Central memory CD8-positive, alpha-beta T cell (primary cell): ENCODE measurements around the gene MTX2.
A peak's percentile ranks its signal among the peaks of the same experiment; 100 is the strongest.

Experiments used
- ATAC-seq: fragments of 150-1000 bp; cut with Tn5 transposase; replicated peaks from 2 replicates; pipeline ENCODE4 v1.10.0; 2022; ENCODE audit warnings: mild to moderate bottlenecking, moderate FRiP score, moderate number of reproducible peaks; ENCODE audit not compliant: poor library complexity, severe bottlenecking; ENCODE audit errors: extremely low read depth
- DNase-seq, 2 donors: peaks; one replicate each; pipeline ENCODE4 v3.0.0; 2021; ENCODE audit warnings: low spot score in 2 of 2
- H3K27ac Mint-ChIP-seq: one replicate; pipeline ENCODE4 v1.8.0; 2022; ENCODE audit warnings: low read depth, mild to moderate bottlenecking, moderate library complexity, mixed read lengths
- H3K27me3 Mint-ChIP-seq: one replicate; pipeline ENCODE4 v1.8.0; 2022; ENCODE audit warnings: mixed read lengths
- H3K36me3 Mint-ChIP-seq: one replicate; pipeline ENCODE4 v1.8.0; 2022; ENCODE audit warnings: mild to moderate bottlenecking, moderate library complexity, mixed read lengths; ENCODE audit not compliant: insufficient read depth
- H3K4me1 Mint-ChIP-seq: one replicate; pipeline ENCODE4 v1.8.0; 2022; ENCODE audit warnings: mixed read lengths
- H3K4me3 Mint-ChIP-seq: one replicate; pipeline ENCODE4 v1.8.0; 2022; ENCODE audit warnings: mild to moderate bottlenecking, moderate library complexity, mixed read lengths
- H3K9me3 Mint-ChIP-seq: one replicate; pipeline ENCODE4 v1.8.0; 2022; ENCODE audit warnings: mixed read lengths

Gene MTX2

DNA sequence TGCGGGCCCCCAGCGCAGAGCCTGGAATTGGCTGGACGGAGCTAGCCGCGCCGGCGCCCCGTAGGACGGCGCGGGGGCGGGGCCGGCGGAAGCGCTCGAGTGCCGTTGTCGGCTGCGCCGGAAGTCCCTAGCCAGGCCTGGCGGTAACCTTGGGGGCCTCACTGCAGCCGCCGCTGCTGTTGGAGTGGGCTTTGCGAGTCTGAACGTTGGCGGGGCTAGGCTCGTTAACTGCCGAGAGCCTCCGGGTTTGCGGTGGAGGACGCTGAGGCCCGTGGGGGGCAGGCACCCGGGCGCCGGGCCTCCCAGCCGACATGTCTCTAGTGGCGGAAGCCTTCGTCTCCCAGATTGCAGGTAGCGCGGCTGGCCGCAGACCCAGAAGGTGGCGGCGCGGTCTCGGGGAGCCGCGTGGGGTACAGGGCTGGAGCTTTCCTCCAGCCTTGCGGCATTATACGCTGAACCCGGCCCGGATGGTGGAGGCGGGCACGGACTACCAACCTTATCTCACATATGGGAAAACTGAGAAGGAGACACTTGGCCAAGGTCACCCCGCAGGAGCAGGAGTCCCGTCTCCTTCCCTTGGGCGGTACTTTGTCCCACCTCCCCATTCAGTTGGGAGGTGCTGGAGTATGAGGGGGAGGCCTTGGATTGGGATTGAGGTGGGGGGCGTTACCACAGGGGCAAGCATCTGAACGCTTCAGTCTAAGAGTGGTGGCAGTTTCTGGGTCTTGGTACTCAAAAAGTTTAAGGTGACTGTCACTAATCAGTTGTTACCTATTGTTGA is at the start of gene MTX2:
MTX2 (plus strand) TSS at position 124 of the 781 bp plus-strand sequence; CDS start at position 312, 188 bp downstream.
- DNase-seq = peak; percentile 57 to 63
- Mint-ChIP-seq H3K36me3 (peaks cover 6% of the 10 kb centered on the region), H3K27me3 (no peaks in the 10 kb centered on the region), H3K9me3 (no peaks in the 10 kb centered on the region), H3K27ac (peak within 1 kb of the TSS; percentile 88), H3K4me1 (peaks cover 31% of the 10 kb centered on the region), H3K4me3 (peak within 1 kb of the TSS; percentile 95)
- peak; percentile 85 for ATAC-seq

DNA sequence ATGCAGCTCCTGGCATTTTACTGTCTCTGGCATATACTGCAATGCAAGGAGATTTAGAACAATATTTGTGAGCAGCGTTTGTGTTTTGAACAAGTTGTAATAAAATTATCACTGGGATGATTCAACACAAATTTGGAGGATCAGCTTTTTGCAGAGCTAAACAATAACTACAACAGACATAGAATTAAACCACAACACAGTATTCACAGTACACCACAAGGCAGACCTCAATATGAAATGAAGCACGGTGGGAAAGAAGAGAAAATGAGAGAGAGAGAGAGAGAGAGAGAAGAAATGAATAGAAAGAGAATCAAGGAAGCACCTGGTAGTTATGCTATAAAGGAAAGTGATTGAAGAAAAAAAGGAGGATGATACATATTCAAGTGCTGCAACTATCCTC is 41.4 kb upstream of the MTX2 start:
- Mint-ChIP-seq H3K9me3 (no peaks in the 10 kb centered on the region), H3K4me1 (no peaks in the 10 kb centered on the region), H3K27me3 (peaks cover 83% of the 10 kb centered on the region), H3K36me3 (no peaks in the 10 kb centered on the region), H3K27ac (no peak overlapping the region), H3K4me3 (no peak overlapping the region)
- no peak for DNase-seq
- no peak for ATAC-seq

DNA sequence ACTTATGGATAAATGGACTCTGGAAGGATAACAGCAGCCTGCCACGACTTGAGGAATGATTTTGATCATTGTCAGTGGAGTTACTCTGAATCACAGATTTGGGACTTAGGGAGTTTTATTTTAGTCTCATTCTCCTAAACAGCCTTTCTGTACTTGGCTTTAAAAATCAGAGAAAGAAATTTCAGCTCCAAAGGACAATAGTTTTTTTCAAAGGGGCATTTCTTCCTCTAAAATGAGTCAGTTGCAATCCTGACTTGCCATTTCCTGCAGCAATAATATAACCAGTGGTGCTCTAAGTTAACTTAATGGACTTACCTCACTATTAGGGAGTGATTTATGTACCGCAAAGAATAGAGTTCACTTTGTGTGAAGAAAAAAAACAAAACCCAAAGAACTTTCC is 35.1 kb upstream of the MTX2 start:
- Mint-ChIP-seq H3K9me3 (no peaks in the 10 kb centered on the region), H3K4me1 (no peaks in the 10 kb centered on the region), H3K27ac (no peak overlapping the region), H3K4me3 (no peak overlapping the region), H3K27me3 (peaks cover 62% of the 10 kb centered on the region), H3K36me3 (no peaks in the 10 kb centered on the region)
- ATAC-seq (no peak), DNase-seq (no peak)

DNA sequence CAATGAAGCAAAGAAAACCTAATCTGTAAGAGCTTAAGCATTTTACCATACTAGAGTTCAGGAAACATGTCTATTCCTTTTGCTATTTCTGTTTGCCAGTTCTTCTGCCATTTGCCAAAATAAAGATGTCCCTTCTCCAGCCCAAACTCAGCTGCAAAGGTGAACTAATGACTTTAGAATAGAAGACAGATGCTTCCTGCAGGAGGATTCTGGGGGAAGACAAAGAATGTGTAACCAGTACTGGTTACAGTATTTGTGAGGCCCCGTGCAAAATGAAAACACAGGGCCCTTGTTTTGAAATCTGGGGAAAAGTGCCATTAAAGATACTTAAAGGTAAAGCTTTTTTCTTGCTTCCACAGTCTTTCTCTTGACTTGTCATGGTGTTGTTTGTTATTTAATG is 34.3 kb upstream of the MTX2 start:
- Mint-ChIP-seq H3K27ac (no peak overlapping the region), H3K4me3 (no peak overlapping the region), H3K9me3 (no peaks in the 10 kb centered on the region), H3K4me1 (no peaks in the 10 kb centered on the region), H3K27me3 (peaks cover 62% of the 10 kb centered on the region), H3K36me3 (no peaks in the 10 kb centered on the region)
- ATAC-seq (no peak), DNase-seq (no peak)

DNA sequence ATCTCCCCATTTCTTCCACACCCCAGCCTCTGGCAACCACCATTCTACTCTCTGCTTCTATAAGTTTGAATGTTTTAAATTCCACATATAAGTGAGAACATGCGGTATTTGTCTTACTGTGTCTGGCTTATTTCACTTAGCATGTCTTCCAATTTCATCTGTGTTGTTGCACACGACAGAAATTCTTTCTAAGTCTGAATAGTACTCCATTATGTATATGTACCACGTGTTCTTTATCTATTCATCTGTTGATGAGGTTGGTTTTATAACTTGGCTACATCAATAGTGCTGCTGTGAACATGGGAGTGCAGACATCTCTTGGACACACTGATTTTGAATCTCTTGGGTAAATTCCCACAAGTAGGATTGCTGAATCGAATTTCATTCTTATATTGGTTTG is 31.8 kb upstream of the MTX2 start:
- Mint-ChIP-seq H3K4me1 (no peaks in the 10 kb centered on the region), H3K9me3 (no peaks in the 10 kb centered on the region), H3K4me3 (no peak overlapping the region), H3K36me3 (no peaks in the 10 kb centered on the region), H3K27ac (no peak overlapping the region), H3K27me3 (peaks cover 49% of the 10 kb centered on the region)
- ATAC-seq (no peak), DNase-seq (no peak)

DNA sequence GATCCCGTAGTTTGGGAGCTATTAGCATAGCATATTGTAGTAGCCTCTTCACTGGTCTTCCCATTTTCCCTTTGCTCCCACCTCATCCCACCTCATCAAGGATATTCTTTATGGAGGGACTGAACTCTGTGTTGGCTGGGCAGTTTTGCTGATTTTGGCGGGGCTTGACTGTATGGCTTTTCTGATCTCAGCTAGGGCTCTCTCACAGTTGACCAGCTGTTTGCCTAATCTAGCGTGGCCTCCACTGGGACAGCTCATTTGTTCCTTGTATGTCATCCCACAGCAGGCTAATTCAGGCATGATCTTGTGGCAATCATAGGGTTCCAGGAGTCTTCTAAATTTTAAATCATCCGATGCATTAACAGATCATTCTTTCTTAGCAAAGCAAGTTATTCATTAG is 30.2 kb upstream of the MTX2 start:
- no peaks in the 10 kb centered on the region for H3K36me3 Mint-ChIP-seq
- peaks cover 40% of the 10 kb centered on the region for H3K27me3 Mint-ChIP-seq
- no peak for DNase-seq
- H3K27ac Mint-ChIP-seq = no peak overlapping the region
- H3K4me1 Mint-ChIP-seq = no peaks in the 10 kb centered on the region
- H3K9me3 Mint-ChIP-seq = no peaks in the 10 kb centered on the region
- H3K4me3 Mint-ChIP-seq = no peak overlapping the region
- no peak for ATAC-seq

DNA sequence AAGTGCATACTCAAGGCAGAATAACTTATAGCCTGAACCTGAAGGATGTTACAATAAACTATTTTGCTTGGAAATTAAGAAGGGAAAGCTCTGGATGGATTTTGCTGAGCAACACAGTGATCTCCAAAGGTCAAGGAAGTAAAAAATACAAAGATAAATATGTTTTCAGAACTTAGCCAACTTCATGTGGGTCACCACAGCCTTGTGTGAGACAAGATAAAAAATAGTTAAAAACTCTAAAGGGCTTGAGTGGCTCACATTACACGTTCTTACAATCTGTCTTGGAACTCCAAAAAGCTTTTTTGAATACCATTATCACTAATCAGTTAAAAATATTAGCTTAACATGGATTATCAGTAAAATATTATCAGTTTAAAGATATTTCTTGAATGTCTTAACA is 28.9 kb upstream of the MTX2 start:
- peaks cover 38% of the 10 kb centered on the region for H3K27me3 Mint-ChIP-seq
- ATAC-seq = no peak

DNA sequence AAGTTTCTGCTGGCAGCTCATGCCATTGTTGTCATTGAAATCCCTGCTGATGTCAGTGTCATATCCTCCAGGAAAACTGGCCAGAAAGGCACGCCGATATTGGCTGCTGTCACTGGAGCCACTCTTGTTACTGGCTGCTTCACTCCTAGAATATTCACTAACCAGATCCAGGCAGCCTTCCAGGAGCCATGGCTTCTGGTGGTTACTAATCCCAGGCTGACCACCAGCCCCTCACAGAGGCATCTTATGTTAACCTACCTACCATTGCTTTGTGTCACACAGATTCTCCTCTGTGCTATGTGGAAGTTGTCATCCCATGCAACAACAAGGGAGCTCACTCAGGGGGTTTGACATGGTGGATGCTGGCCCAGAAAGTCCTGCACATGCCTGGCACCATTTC is 27.0 kb upstream of the MTX2 start:
- no peak for ATAC-seq
- H3K4me3 Mint-ChIP-seq = no peak overlapping the region
- H3K27me3 Mint-ChIP-seq = peaks cover 38% of the 10 kb centered on the region

More for the DNA sequence above, 28.9 kb upstream of the MTX2 start:
- Mint-ChIP-seq H3K27ac (no peak overlapping the region), H3K9me3 (no peaks in the 10 kb centered on the region), H3K4me3 (no peak overlapping the region), H3K36me3 (no peaks in the 10 kb centered on the region), H3K4me1 (no peaks in the 10 kb centered on the region)
- DNase-seq = no peak

DNA sequence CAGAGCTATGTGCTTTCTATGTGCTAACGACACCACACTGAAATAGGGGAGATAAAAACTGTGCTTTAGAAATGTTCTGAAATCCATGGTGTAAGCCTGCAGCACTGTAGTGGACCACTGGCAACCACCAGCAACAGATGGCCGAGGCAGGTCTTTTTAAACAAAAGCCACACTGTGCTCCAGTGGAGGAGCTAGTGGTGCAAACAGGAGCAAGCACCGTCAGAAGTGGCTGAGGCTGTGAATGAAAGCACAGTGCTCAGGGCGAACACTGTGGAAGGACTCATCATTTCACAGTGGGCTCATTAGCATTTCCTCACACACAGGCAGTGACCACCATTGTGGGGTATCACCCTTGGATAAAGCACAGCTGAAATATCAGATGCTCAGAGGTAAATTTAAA is 22.9 kb upstream of the MTX2 start:
- H3K4me3 Mint-ChIP-seq = no peak overlapping the region
- no peaks in the 10 kb centered on the region for H3K36me3 Mint-ChIP-seq
- no peaks in the 10 kb centered on the region for H3K4me1 Mint-ChIP-seq
- ATAC-seq (no peak), DNase-seq (no peak)
- H3K27me3 Mint-ChIP-seq = peaks cover 29% of the 10 kb centered on the region
- H3K27ac Mint-ChIP-seq = no peak overlapping the region
- no peaks in the 10 kb centered on the region for H3K9me3 Mint-ChIP-seq

More for the DNA sequence above, 27.0 kb upstream of the MTX2 start:
- DNase-seq = no peak
- no peaks in the 10 kb centered on the region for H3K4me1 Mint-ChIP-seq
- H3K36me3 Mint-ChIP-seq = no peaks in the 10 kb centered on the region
- no peaks in the 10 kb centered on the region for H3K9me3 Mint-ChIP-seq
- H3K27ac Mint-ChIP-seq = no peak overlapping the region

DNA sequence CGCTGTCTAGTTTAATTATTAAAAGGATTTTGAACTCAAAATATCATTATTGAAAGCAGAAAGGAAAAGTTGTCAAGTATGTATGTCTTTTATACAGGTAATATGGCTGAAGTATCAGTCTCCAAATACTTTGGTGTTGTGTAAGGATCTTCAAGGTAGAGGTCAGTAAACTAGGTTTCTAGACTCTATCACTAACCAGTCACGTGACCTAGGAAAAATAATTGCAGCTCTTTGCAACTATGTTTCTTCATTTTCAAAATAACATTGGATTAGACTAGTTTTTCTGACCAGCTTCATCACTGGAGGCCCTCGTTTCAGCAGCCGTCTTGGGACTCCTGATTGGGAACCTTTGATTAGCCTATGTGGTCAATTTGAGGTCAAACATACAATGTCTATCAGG is 21.4 kb upstream of the MTX2 start:
- H3K27ac Mint-ChIP-seq = no peak overlapping the region
- no peaks in the 10 kb centered on the region for H3K4me1 Mint-ChIP-seq
- H3K9me3 Mint-ChIP-seq = no peaks in the 10 kb centered on the region
- ATAC-seq (no peak), DNase-seq (no peak)
- no peak overlapping the region for H3K4me3 Mint-ChIP-seq
- H3K36me3 Mint-ChIP-seq = no peaks in the 10 kb centered on the region
- H3K27me3 Mint-ChIP-seq = peaks cover 28% of the 10 kb centered on the region

DNA sequence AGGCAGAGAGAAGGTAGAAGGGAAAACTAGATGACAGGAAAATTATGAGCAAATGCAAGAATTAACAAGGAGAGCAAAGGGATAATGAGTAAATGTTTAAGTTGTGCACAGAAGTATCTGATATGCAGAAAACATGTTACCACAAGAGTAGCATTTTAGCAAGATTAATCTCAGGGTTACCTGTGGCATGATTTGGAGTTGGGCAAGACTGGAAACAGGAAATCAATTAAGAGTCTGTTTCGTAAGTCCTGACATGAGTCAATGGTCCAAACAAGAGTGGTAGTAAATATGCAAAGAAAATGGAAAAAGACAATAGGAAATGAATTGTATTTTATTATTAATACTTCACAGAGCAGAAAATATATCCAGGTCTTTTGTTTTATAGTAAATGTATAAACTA is 17.3 kb upstream of the MTX2 start:
- Mint-ChIP-seq H3K36me3 (no peaks in the 10 kb centered on the region), H3K27me3 (peaks cover 32% of the 10 kb centered on the region), H3K4me1 (no peaks in the 10 kb centered on the region), H3K27ac (no peak overlapping the region), H3K4me3 (no peak overlapping the region), H3K9me3 (no peaks in the 10 kb centered on the region)
- DNase-seq (no peak), ATAC-seq (no peak)

DNA sequence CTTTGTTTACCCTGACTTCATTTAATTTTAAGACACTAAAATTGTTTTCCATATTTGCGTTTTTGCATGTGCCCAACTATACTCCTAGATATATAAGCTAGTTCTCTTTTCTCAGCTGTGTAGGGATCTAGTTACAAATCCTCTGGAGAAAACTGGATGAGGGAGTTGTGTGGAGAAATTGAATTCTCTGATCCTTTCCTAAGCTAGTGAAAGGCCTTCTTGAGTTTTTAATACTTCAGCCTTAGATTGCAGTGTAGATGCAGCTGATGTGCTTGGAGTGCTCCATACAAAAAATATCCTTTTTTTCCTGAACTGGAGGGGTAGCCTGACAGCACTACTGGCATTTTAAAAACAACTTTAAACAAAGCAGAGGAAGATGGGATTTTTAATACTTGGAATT is 8.6 kb upstream of the MTX2 start:
- peaks cover 17% of the 10 kb centered on the region for H3K27me3 Mint-ChIP-seq
- H3K36me3 Mint-ChIP-seq = no peaks in the 10 kb centered on the region
- no peak overlapping the region for H3K27ac Mint-ChIP-seq
- H3K9me3 Mint-ChIP-seq = no peaks in the 10 kb centered on the region
- no peak overlapping the region for H3K4me3 Mint-ChIP-seq
- no peaks in the 10 kb centered on the region for H3K4me1 Mint-ChIP-seq
- no peak for ATAC-seq
- DNase-seq = no peak

DNA sequence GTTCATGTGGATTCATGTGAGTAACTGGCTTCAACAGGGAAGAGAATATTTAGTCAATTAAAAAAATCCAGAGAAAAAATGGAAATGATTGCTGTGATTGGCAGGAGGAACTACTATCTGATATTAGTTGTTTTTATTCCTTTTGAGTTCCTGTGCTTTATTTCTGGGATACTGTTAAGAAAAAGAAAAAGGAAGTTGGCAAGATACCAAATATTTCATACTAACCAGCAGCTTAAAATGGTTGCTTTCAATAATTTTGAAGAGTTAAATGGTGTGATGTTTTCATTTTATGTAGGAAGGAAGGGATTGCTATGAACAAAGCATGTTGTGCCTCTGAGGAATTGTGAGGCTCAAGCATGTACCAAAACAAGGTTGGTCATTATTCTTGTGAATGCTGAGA is 8.1 kb upstream of the MTX2 start:
- H3K27me3 Mint-ChIP-seq = peaks cover 17% of the 10 kb centered on the region

More for the DNA sequence above, 8.1 kb upstream of the MTX2 start:
- H3K4me3 Mint-ChIP-seq = no peak overlapping the region
- no peak for ATAC-seq
- H3K9me3 Mint-ChIP-seq = no peaks in the 10 kb centered on the region
- DNase-seq = no peak
- no peaks in the 10 kb centered on the region for H3K36me3 Mint-ChIP-seq
- H3K27ac Mint-ChIP-seq = no peak overlapping the region
- H3K4me1 Mint-ChIP-seq = no peaks in the 10 kb centered on the region
